Lower leg skin (tissue), 3 donors: ENCODE measurements around the gene VGLL3.

ENCODE experiments used
- CTCF ChIP-seq, 3 donors: fragments of 450-650 bp; IDR thresholded peaks; one replicate each; pipeline ENCODE4 v1.5.1; 2016; ENCODE audit warnings: antibody characterized with exemption in 3 of 3, mild to moderate bottlenecking in 3 of 3, moderate library complexity in 2 of 3
- POLR2A ChIP-seq, 2 donors: fragments of 450-650 bp; IDR thresholded peaks; one replicate each; pipeline ENCODE4 v1.6.1; 2016 to 2017; ENCODE audit warnings: antibody characterized with exemption in 2 of 2, mild to moderate bottlenecking in 1 of 2, moderate library complexity in 1 of 2

- no peak for TF ChIP-seq CTCF (IDR thresholded peaks at IDR 0.05)
- TF ChIP-seq POLR2A (IDR thresholded peaks at IDR 0.05), result no peak
Observed at GRCh38 chr3:86930831-86931230, 60.1 kb downstream of the VGLL3 start.
